GM18505 (cell line): ENCODE data around the gene MAML2.

ENCODE experiments used
- ATAC-seq: cut with Tn5 transposase; IDR thresholded peaks from one replicate; pipeline ENCODE4 v1.9.1; 2021; ENCODE audit not compliant: unreplicated experiment
- POLR2A ChIP-seq: IDR thresholded peaks from 4 replicates; pipeline ENCODE4 v1.6.1; 2011; ENCODE audit warnings: borderline replicate concordance; ENCODE audit not compliant: insufficient read depth, insufficient read length; ENCODE audit errors: extremely low read depth

The MAML2 gene

GRCh38 chr11:96026310-96026709, 316.7 kb downstream of the MAML2 start:
- no peak for TF ChIP-seq POLR2A

DNA sequence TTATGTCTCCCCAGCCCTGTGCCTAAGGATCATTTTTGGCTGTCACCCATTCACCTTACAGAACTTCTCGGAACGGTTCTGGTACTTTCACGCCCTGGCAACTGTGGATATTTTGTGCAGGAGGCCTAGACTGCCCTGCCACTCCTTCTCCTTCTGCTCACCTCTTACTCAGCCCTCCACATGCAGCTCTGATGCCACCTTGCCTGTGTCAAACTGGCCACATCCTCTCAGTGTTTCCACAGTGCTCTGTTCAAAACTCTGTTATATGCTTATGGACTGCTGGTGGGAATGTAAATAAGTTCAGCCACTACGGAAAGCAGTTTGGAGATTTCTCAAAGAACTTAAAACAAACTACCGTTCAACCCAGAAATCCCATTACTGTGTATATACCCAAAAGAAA, 318.3 kb downstream of the MAML2 start:
- TF ChIP-seq POLR2A, result no peak
- no peak for ATAC-seq

More at GRCh38 chr11:96026310-96026709, 316.7 kb downstream of the MAML2 start:
- ATAC-seq, result no peak

DNA sequence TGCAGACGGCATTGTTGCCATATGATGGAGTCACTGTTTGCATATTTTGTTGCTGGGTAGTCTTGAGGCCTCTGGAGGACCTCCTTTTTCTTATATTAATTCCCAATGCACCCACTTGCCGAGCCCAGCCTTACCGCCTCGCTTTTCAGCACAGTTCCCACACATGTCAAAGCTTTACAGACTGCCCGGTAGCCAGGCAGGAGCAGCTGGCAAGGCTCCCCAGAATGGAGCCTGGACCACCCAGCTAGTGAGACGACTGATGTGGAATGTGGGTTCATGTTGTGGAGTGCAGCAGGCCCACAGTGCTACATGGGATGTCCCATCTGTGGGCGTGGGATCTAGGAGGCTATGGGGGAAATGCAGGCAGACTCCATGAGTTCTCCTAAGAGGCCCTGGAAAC, 319.7 kb downstream of the MAML2 start:
- no peak for ATAC-seq
- no peak for TF ChIP-seq POLR2A

DNA sequence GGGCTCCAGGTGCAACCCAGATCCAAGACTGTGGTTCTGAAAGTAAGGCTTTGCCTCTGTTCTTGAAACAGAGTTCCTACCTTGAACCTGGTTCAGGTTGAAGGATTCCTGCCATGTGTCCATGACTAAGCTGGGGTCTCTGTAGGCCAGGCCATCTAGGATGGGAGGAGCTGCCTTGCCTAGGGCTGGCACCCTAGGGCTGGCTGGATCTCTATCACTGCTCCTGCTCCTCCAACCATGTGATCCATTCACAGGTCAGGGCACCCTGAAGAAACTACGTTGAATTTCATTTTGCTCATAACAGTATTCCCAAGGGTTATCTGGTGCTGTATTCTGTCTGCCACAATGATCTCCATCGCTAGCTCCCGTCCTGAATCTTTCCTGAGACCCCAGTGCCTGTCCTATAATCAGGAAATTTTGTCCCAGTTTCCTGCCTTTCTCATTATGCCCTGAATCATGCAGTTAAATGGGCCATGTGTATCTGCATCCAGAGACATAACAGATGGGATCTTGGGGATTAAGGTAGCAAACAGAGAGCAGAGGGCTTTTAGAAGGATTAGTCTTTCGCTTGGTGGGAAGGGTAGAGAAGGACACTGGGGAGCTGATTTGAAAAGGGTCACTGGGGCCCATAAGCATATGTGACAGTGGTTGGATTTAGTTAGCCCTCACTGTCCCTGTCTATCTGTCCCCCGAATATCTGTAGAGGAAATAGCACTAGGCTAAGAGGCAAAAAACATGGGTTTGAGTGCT, 320.9 kb downstream of the MAML2 start:
- ATAC-seq, result no peak
- TF ChIP-seq POLR2A, result no peak

- ATAC-seq, result no peak
- TF ChIP-seq POLR2A, result no peak
These were observed 322.9 kb downstream of the MAML2 start for GRCh38 chr11:96019810-96020747.

DNA sequence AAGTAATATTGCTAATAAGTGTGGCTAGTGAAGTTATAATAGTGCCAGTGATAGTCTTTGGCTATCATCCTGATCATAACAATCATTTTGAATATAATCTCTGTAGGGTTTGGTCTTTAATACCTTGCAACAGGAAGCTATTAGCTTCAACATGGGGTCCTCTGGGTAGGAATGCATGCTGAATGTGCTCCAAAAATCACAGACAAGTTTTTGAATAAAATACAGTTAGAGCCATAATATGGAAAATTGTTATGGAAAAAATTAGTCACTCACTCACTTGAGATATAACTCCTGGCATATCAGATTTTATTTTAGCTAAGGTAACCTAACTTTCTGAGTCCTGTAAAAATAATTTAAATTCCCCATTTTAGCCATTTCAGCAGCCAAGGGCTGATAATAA, 323.7 kb downstream of the MAML2 start:
- ATAC-seq, result no peak
- TF ChIP-seq POLR2A, result no peak

DNA sequence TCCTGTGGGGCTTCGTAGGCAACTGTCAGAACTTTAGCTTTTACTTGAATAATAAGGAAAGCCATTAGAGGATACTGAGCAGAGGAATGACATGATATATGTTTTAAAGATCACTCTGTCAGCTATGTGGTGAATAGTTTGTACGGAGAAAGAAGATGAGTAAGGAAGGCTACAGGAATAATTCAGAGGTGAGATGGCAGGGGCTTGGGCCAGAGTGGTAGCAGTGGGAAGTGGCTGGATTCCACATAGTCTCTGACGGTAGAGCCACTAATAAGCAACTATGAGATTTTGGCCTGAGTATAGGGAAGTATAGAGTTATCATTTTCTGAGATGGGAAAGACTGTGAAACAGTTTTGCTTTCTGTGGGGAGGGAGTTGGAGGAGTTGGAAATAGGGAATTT, 325.1 kb downstream of the MAML2 start:
- no peak for ATAC-seq
- TF ChIP-seq POLR2A, result no peak

GRCh38 chr11:96016978-96017502, 326.0 kb downstream of the MAML2 start:
- no peak for ATAC-seq
- no peak for TF ChIP-seq POLR2A

GRCh38 chr11:96015906-96016565, 327.0 kb downstream of the MAML2 start:
- no peak for TF ChIP-seq POLR2A
- no peak for ATAC-seq

- no peak for TF ChIP-seq POLR2A
- no peak for ATAC-seq
These were observed 328.8 kb downstream of the MAML2 start for GRCh38 chr11:96014217-96014616.

DNA sequence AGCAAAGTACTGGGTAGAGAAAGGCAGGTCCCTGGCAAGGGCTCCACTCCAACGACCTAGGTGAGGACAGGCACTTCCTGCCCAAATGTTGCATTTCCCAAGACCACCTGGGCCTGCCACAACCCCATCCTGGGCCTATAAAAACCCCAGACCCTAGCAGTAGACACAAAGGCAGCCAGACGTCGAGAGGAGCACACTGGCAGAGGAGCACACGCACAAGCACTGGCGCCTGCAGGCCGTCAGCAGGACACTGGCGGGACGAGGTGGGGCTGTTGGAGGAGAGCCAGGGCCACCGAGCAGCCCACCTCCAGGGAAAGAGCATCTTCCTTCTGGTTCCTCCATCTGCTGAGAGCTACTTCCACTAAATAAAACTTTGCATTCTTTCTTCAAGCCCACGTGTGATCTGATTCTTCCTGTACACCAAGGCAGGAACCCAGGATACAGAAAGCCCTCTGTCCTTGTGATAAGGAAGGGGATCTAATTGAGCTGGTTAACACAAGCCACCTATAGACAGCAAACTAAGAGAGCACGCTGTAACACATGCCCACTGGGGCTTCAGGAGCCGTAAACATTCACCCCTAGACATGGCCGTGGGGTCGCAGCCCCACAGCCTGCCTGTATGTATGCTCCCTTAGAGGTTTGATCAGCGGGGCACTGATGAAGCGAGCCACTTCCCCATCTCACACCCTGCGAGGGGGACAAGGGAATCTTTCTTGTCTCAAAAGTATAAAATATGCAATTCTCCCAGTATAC, 329.4 kb downstream of the MAML2 start:
- ATAC-seq, result no peak

GRCh38 chr11:96012086-96012824, 330.7 kb downstream of the MAML2 start:
- peak; percentile 91 for ATAC-seq
- no peak for TF ChIP-seq POLR2A

More for the DNA sequence above, 329.4 kb downstream of the MAML2 start:
- no peak for TF ChIP-seq POLR2A

DNA sequence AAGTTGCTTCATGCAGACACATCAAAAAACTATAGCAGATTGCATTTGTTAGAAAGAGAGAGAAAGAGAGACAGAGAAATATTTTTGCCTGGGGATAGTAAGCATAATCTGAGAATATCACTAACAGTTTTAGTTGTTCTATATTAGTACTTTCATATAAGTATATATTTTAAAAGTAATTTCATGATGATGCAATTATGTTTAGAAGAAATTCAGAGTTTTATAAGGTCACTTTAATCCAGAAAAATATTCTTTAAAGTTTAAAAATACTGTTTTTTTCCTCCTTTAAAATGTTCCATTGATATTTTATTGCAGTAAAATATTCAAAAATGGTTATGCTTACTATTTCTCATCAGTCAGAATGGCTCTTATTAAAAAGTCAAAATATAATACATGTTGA, 332.3 kb downstream of the MAML2 start:
- TF ChIP-seq POLR2A, result no peak
- no peak for ATAC-seq
